SU-DHL-6 (cell line): ENCODE results near the gene KMT2D.
A peak's percentile ranks its signal among the peaks of the same experiment; 100 is the strongest.

Source experiments
- H2AFZ ChIP-seq: fragments of 200-600 bp; sonication (generic); 2 replicates; pipeline ENCODE4 v1.6.1; 2014; ENCODE audit warnings: low read depth, mild to moderate bottlenecking, moderate library complexity, mixed read lengths, antibody characterized with exemption, low read length; ENCODE audit not compliant: severe bottlenecking
- H3F3A ChIP-seq: fragments of 200-600 bp; shearing (Covaris generic); 2 replicates; pipeline ENCODE4 v1.6.0; 2016; ENCODE audit warnings: antibody characterized with exemption, mild to moderate bottlenecking; ENCODE audit not compliant: insufficient read depth
- H3K27ac ChIP-seq: fragments of 200-600 bp; sonication (generic); 2 replicates; pipeline ENCODE4 v1.5.1; 2016; ENCODE audit warnings: low read depth, mild to moderate bottlenecking, low read length, moderate library complexity, mixed read lengths
- H3K27me3 ChIP-seq: fragments of 200-600 bp; sonication (generic), shearing (Covaris generic); 2 replicates; pipeline ENCODE4 v1.6.0; 2014; ENCODE audit warnings: mild to moderate bottlenecking, low read length
- H3K36me3 ChIP-seq: fragments of 200-600 bp; sonication (generic); 2 replicates; pipeline ENCODE4 v1.6.1; 2014; ENCODE audit warnings: mild to moderate bottlenecking, low read length, mixed read lengths
- H3K4me2 ChIP-seq: fragments of 300-600, 200-600 bp; shearing (Covaris generic), sonication (generic); 2 replicates; pipeline ENCODE4 v1.6.0; 2014; ENCODE audit warnings: low read length, low read depth, mild to moderate bottlenecking; ENCODE audit not compliant: poor library complexity, severe bottlenecking
- H3K4me3 ChIP-seq: fragments of 200-600 bp; sonication (generic); 2 replicates; pipeline ENCODE4 v1.5.1; 2014; ENCODE audit warnings: antibody characterized with exemption, low read length, mild to moderate bottlenecking, mixed read lengths; ENCODE audit not compliant: insufficient read depth, poor library complexity, severe bottlenecking
- H3K79me2 ChIP-seq: fragments of 200-600 bp; sonication (generic); 2 replicates; pipeline ENCODE4 v1.6.1; 2014; ENCODE audit warnings: mild to moderate bottlenecking, low read length, moderate library complexity; ENCODE audit not compliant: insufficient read depth
- H3K9ac ChIP-seq: fragments of 200-600 bp; sonication (generic); 2 replicates; pipeline ENCODE4 v1.7.0; 2014; ENCODE audit warnings: mild to moderate bottlenecking, low read length
- H3K9me2 ChIP-seq: fragments of 200-600 bp; sonication (generic); replicated peaks from 2 replicates; pipeline ENCODE4 v1.6.1; 2014; ENCODE audit warnings: low read length; ENCODE audit not compliant: insufficient read depth
- H3K9me3 ChIP-seq: fragments of 200-600 bp; sonication (generic); 2 replicates; pipeline ENCODE4 v1.6.1; 2014; ENCODE audit warnings: low read length, mixed read lengths; ENCODE audit not compliant: insufficient read depth
- H4K20me1 ChIP-seq: fragments of 200-600 bp; sonication (generic); 2 replicates; pipeline ENCODE4 v1.6.1; 2014; ENCODE audit warnings: low read depth, mild to moderate bottlenecking, antibody characterized with exemption, low read length, moderate library complexity, mixed read lengths
- EZH2phosphoT487 ChIP-seq: fragments of 200-600 bp; sonication (generic), shearing (Covaris generic); conservative IDR thresholded peaks from 2 replicates; pipeline ENCODE4 v1.6.1; 2018; ENCODE audit warnings: mild to moderate bottlenecking, antibody characterized with exemption, low read length, moderate library complexity, mixed read lengths
- TF ChIP-seq, protein P1 (sequence below): fragments of 200-600 bp; sonication (generic); IDR thresholded peaks from one replicate; pipeline ENCODE4 v1.5.1; 2017; ENCODE audit warnings: antibody characterized with exemption, mild to moderate bottlenecking, low read length, moderate library complexity; ENCODE audit not compliant: insufficient read depth, poor library complexity, severe bottlenecking

The KMT2D gene

DNA sequence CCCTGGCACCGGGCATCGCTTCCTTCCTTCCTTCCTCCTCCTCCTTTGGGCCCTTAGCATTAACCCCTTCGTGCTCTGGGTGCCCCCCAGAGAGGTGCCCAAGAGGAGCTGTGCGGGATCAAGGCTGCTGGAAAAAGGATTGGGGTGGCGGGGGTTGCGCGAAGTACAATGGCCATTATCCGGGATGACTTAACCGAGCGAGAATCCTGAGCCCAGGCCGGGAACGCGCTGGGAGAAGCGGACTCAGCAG is 31.2 kb upstream of the KMT2D start:
- Histone ChIP-seq H3K27ac (no peak overlapping the region), H3K9me2 (no peaks in the 10 kb centered on the region), H3K4me2 (no peak overlapping the region), H4K20me1 (no peaks in the 10 kb centered on the region), H3K9me3 (no peaks in the 10 kb centered on the region), H3F3A (no peaks in the 10 kb centered on the region), H3K79me2 (no peaks in the 10 kb centered on the region), H3K36me3 (no peaks in the 10 kb centered on the region), H3K27me3 (no peaks in the 10 kb centered on the region), H3K4me3 (no peak overlapping the region), H2AFZ (no peak overlapping the region), H3K9ac (no peak overlapping the region)
- TF ChIP-seq EZH2phosphoT487: no peak
- TF ChIP-seq, protein P1, sequence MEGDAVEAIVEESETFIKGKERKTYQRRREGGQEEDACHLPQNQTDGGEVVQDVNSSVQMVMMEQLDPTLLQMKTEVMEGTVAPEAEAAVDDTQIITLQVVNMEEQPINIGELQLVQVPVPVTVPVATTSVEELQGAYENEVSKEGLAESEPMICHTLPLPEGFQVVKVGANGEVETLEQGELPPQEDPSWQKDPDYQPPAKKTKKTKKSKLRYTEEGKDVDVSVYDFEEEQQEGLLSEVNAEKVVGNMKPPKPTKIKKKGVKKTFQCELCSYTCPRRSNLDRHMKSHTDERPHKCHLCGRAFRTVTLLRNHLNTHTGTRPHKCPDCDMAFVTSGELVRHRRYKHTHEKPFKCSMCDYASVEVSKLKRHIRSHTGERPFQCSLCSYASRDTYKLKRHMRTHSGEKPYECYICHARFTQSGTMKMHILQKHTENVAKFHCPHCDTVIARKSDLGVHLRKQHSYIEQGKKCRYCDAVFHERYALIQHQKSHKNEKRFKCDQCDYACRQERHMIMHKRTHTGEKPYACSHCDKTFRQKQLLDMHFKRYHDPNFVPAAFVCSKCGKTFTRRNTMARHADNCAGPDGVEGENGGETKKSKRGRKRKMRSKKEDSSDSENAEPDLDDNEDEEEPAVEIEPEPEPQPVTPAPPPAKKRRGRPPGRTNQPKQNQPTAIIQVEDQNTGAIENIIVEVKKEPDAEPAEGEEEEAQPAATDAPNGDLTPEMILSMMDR: no peak

DNA sequence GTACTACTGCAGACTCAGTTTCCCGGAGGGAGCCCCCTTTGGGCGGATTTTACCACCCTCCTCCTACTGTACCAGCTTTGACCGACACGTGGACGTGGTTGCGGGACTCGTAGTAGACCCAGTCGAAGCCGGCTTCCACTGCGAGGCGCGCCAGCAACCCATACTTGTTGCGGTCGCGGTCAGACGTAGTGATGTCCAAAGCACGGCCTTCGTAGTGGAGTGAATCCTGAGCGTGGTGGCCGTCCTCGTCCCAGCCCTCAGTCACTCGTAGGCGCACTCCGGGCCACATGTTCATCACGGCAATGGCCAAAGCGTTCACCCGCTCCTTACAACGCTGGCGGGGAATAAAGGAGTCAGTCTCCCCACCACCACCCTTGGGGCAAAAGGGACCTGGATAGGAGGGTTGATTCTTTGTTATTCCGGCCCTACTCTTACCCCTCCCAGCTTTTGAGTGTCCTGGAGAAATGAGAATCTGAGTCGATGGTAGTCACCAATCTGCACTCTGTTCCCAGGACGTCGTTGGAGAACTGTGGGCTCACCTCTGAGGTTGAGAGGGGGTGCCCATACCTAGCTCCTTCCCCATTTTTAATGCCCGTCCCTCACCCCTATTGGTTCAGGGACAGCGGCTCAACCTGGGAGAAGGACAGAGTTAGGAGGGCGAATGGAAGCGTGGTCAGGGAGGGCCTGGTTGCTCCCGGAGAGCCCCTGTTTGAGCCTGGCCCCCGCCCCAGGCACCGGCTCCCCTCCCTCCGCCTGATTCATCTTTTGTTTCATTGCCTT is 30.7 kb upstream of the KMT2D start:
- H3K4me2 ChIP-seq: no peak overlapping the region
- no peaks in the 10 kb centered on the region for H4K20me1 ChIP-seq
- H3K9me3 ChIP-seq: no peaks in the 10 kb centered on the region
- no peak overlapping the region for H2AFZ ChIP-seq
- TF ChIP-seq EZH2phosphoT487: no peak
- TF ChIP-seq, protein P1: no peak
- no peaks in the 10 kb centered on the region for H3K27me3 ChIP-seq
- no peak overlapping the region for H3K27ac ChIP-seq
- H3K9me2 ChIP-seq: no peaks in the 10 kb centered on the region
- H3F3A ChIP-seq: no peaks in the 10 kb centered on the region
- H3K4me3 ChIP-seq: no peak overlapping the region
- no peaks in the 10 kb centered on the region for H3K36me3 ChIP-seq
- H3K9ac ChIP-seq: no peak overlapping the region
- no peaks in the 10 kb centered on the region for H3K79me2 ChIP-seq

DNA sequence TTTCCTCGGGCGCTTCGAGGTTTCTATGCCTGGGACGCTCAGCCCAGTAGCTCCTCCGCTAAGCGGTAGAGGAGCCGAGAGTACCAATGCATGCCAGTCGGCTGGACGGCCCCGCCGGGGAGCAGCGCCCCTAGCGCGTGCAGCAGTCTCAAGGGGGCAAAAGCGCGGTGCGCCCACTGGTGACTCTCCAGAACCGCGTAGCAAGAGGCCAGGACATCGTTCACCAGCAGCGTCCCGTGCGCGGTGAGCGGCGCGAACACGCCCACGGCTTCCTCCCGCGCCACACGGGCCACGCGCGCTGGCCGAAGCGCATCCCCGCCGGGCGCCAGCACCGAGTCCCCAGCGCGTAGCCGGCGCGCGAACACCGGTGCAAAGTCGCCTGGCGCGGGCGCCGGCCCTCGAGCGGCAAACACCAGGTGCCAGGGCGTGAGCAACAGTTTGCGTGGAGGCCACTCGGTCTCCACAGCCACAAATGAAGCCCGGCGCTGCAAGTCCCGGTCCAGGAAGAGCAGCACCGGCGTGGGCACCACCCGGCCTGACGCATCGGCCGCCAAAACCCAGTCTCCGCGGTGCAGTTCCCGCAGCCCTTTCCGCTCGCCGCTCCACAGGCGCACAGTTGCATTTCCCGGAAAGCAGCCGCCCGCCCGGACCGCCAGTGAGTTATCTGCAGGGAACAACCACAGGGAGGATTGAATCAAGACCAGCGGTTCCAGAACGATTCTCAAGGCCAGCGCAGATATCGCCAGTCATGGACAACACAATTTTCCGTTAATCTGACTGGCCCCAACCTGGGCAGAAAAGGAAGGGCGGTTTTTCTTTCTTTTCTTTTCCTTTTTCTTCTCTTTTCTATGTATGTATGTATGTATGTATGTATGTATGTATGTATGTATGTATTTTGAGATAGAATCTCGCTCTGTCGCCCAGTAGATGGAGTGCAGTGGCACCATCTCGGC is 29.5 kb upstream of the KMT2D start:
- H3F3A ChIP-seq: no peaks in the 10 kb centered on the region
- H2AFZ ChIP-seq: no peak overlapping the region
- H3K27me3 ChIP-seq: no peaks in the 10 kb centered on the region
- no peaks in the 10 kb centered on the region for H3K79me2 ChIP-seq
- no peak overlapping the region for H3K9ac ChIP-seq
- peak overlapping the region; percentile 8 for H3K4me2 ChIP-seq
- H3K36me3 ChIP-seq: no peaks in the 10 kb centered on the region
- H3K4me3 ChIP-seq: no peak overlapping the region
- no peak overlapping the region for H3K27ac ChIP-seq
- no peaks in the 10 kb centered on the region for H4K20me1 ChIP-seq
- TF ChIP-seq, protein P1: peak; percentile 40
- TF ChIP-seq EZH2phosphoT487: 0 out of 2 replicates have a peak, but pooled peaks have one; percentile 71
- H3K9me2 ChIP-seq: no peaks in the 10 kb centered on the region
- H3K9me3 ChIP-seq: no peaks in the 10 kb centered on the region
